Measurements from ENCODE around the gene ZNF789. TPM values are rescaled to one million over a fixed set of nuclear protein-coding genes. Genes with fewer than 3 reads are reported as not detected.

Gene ZNF789
- total and polyA plus RNA-seq, 2 experiments from 2014 or later = 9.0 to 13.8 TPM

DNA sequence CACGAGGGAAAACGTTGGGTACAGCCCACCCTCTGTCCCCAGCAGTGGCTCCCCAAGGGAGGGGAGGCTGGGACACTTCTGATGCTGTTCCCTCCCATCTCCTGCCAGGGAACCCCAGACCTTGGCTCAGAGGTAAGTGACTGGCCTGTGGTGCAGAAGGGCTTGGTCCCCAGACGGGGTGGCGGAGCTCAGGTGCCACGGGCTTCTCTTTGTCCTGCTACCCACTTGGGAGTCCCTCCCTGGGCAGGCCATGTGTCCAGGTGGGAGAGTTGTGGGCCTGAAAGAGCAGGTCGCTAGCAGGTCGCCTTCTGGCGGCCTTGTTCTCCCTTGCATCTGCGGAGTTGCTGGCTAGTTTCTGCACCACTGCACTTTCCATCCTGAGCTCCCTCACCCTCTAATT lies 16.8 kb upstream of the ZNF789 start:
- Mint-ChIP-seq H3K4me3 (no peak overlapping the region), H3K36me3 (ENCODE audit: low read depth) (peaks cover 93% of the 10 kb centered on the region), H3K9me3 (no peaks in the 10 kb centered on the region), H3K27ac (no peak overlapping the region), H3K27me3 (ENCODE audit: insufficient read depth, low read depth, poor library complexity) (peaks cover 25% of the 10 kb centered on the region), H3K4me1 (0 out of 3 replicates have a peak, but pooled peaks cover 4% of the 10 kb centered on the region)
- Histone ChIP-seq H3K4me2 (no peak overlapping the region), H3K27ac (ENCODE audit: low read depth) (peak overlapping the region; percentile 81), H3K9me2 (ENCODE audit: insufficient read depth) (no peaks in the 10 kb centered on the region), H4K20me1 (replicated peaks; ENCODE audit: insufficient read depth) (peaks cover 30% of the 10 kb centered on the region), H3K4me3 (no peak overlapping the region), H3F3A (replicated peaks; ENCODE audit: low read depth) (peaks cover 50% of the 10 kb centered on the region), H3K79me2 (replicated peaks; ENCODE audit: insufficient read depth) (peaks cover 31% of the 10 kb centered on the region), H2AFZ (no peak overlapping the region), H3K27me3 (ENCODE audit: insufficient read depth) (no peaks in the 10 kb centered on the region), H3K36me3 (ENCODE audit: insufficient read depth) (peaks cover 18% of the 10 kb centered on the region), H3K4me1 (ENCODE audit: insufficient read depth) (no peaks in the 10 kb centered on the region)
- DNase-seq (ENCODE audit: low spot score) (no peak), ATAC-seq (no peak)
- TF ChIP-seq, protein P1, sequence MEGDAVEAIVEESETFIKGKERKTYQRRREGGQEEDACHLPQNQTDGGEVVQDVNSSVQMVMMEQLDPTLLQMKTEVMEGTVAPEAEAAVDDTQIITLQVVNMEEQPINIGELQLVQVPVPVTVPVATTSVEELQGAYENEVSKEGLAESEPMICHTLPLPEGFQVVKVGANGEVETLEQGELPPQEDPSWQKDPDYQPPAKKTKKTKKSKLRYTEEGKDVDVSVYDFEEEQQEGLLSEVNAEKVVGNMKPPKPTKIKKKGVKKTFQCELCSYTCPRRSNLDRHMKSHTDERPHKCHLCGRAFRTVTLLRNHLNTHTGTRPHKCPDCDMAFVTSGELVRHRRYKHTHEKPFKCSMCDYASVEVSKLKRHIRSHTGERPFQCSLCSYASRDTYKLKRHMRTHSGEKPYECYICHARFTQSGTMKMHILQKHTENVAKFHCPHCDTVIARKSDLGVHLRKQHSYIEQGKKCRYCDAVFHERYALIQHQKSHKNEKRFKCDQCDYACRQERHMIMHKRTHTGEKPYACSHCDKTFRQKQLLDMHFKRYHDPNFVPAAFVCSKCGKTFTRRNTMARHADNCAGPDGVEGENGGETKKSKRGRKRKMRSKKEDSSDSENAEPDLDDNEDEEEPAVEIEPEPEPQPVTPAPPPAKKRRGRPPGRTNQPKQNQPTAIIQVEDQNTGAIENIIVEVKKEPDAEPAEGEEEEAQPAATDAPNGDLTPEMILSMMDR (conservative IDR thresholded peaks at IDR 0.05; ENCODE audit: low read depth in 2 of 2) = 0 out of 4 replicates have a peak, but pooled peaks of 1 of the 2 experiments have one; percentile 7
- no peak for TF ChIP-seq STAT1 (IDR thresholded peaks at IDR 0.05; ENCODE audit: unreplicated experiment)

DNA sequence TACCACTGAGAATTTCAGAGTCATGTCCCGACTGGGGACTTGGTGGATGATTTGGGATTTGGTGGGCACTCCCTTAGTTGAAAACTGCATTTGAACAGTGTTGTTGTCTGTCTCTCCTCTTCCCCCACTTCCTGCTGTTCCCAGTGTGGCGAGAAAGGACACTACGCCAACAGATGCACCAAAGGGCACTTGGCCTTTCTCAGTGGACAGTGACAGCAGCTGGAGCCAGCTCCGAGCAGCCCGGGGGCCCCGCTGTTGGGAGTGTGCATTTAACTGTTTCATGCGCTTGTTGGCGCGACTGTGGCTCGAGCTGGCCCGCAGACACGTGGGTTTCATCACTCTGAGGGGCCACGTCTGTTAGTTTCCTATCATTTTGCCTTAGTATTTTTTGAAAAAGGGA lies 16.4 kb upstream of the ZNF789 start:
- Histone ChIP-seq H3K27ac (ENCODE audit: low read depth) (peak overlapping the region; percentile 81), H3K36me3 (ENCODE audit: insufficient read depth) (peaks cover 16% of the 10 kb centered on the region), H3K79me2 (replicated peaks; ENCODE audit: insufficient read depth) (peaks cover 35% of the 10 kb centered on the region), H3K9me2 (ENCODE audit: insufficient read depth) (no peaks in the 10 kb centered on the region), H4K20me1 (replicated peaks; ENCODE audit: insufficient read depth) (peaks cover 30% of the 10 kb centered on the region), H3K4me1 (ENCODE audit: insufficient read depth) (no peaks in the 10 kb centered on the region), H2AFZ (no peak overlapping the region), H3K4me3 (no peak overlapping the region), H3F3A (replicated peaks; ENCODE audit: low read depth) (peaks cover 49% of the 10 kb centered on the region), H3K27me3 (ENCODE audit: insufficient read depth) (no peaks in the 10 kb centered on the region), H3K4me2 (no peak overlapping the region)
- Mint-ChIP-seq H3K27me3 (ENCODE audit: insufficient read depth, low read depth, poor library complexity) (peaks cover 26% of the 10 kb centered on the region), H3K9me3 (no peaks in the 10 kb centered on the region), H3K4me1 (0 out of 3 replicates have a peak, but pooled peaks cover 4% of the 10 kb centered on the region), H3K27ac (no peak overlapping the region), H3K36me3 (ENCODE audit: low read depth) (peaks cover 93% of the 10 kb centered on the region), H3K4me3 (no peak overlapping the region)
- no peak for DNase-seq (ENCODE audit: low spot score)
- no peak for ATAC-seq
- TF ChIP-seq EZH2phosphoT487 (IDR thresholded peaks at IDR 0.05; ENCODE audit: unreplicated experiment) = no peak
- TF ChIP-seq ZNF462 (CRISPR knock-in tag; IDR thresholded peaks at IDR 0.05) = no peak
- no peak for TF ChIP-seq REST (IDR thresholded peaks at IDR 0.05; ENCODE audit: unreplicated experiment)
- no peak for TF ChIP-seq ZNF114 (CRISPR knock-in tag; IDR thresholded peaks at IDR 0.05)
- TF ChIP-seq ZNF331 (CRISPR knock-in tag; IDR thresholded peaks at IDR 0.05; ENCODE audit: low read depth) = no peak
- TF ChIP-seq POLR2AphosphoS5 (IDR thresholded peaks at IDR 0.05; ENCODE audit: low read depth) = no peak
- no peak for TF ChIP-seq JUNB (IDR thresholded peaks at IDR 0.05; ENCODE audit: unreplicated experiment)

Measured in GM23338 (cell line).